Uterus (tissue), 2 donors: ENCODE data around the gene COA8.

Source experiments
- POLR2A ChIP-seq, 2 donors: fragments of 450-650 bp; IDR thresholded peaks; one replicate each; pipeline ENCODE4 v1.6.1; 2016; ENCODE audit warnings: antibody characterized with exemption in 2 of 2, mild to moderate bottlenecking in 1 of 2, moderate library complexity in 1 of 2
- TF ChIP-seq, protein P1 (sequence below), 4 experiments: fragments of 200-600 bp in 2 of 4; fragments of 450-650 bp in 2 of 4; sonication (generic) in 2 of 4; IDR thresholded peaks; one replicate each; pipeline ENCODE4 v1.5.1; 2016 to 2019; ENCODE audit warnings: antibody characterized with exemption in 4 of 4, mild to moderate bottlenecking in 2 of 4, moderate library complexity in 1 of 4

DNA sequence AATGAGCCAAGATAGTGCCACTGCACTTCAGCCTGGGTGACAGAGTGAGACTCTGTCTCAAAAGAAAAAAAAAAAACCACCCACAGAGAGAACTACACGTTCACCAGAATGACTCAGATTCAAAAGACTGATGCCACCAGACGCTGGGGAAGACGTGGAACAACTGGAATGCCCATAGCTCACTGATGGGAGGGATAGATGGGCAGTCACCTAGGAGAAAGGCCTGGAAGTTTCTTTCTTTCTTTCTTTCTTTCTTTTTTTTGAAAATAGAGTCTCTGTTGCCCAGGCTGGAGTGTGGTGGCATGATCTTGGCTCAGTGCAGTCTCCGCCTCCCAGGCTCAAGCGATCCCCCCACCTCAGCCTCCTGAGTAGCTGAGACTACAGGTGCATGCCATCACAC is 56.3 kb downstream of the COA8 start:
- TF ChIP-seq, protein P1, sequence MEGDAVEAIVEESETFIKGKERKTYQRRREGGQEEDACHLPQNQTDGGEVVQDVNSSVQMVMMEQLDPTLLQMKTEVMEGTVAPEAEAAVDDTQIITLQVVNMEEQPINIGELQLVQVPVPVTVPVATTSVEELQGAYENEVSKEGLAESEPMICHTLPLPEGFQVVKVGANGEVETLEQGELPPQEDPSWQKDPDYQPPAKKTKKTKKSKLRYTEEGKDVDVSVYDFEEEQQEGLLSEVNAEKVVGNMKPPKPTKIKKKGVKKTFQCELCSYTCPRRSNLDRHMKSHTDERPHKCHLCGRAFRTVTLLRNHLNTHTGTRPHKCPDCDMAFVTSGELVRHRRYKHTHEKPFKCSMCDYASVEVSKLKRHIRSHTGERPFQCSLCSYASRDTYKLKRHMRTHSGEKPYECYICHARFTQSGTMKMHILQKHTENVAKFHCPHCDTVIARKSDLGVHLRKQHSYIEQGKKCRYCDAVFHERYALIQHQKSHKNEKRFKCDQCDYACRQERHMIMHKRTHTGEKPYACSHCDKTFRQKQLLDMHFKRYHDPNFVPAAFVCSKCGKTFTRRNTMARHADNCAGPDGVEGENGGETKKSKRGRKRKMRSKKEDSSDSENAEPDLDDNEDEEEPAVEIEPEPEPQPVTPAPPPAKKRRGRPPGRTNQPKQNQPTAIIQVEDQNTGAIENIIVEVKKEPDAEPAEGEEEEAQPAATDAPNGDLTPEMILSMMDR (IDR thresholded peaks at IDR 0.05), result no peak
- TF ChIP-seq POLR2A (IDR thresholded peaks at IDR 0.05), result no peak
